Motor neuron (in vitro differentiated cells): ENCODE data around the gene ANKFY1. TPM values are rescaled to one million over a fixed set of nuclear protein-coding genes. Genes with fewer than 3 reads are reported as not detected.
A peak's percentile ranks its signal among the peaks of the same experiment; 100 is the strongest.
"Not testable (repeated sequence)": the region's sequence is repeated elsewhere in the genome, so short reads cannot be mapped to it uniquely, and the experiment has no call there.

ENCODE experiments used
- ATAC-seq, 8 experiments: fragments of 200-7000 bp; cut with Tn5 transposase; replicated peaks in 6 of 8; 2 replicates each; pipeline ENCODE4 v1.8.0; 2021; ENCODE audit warnings: mild to moderate bottlenecking in 8 of 8, moderate library complexity in 8 of 8
- H3K27ac ChIP-seq, 2 donors: fragments of 250-450 bp; sonication (Bioruptor Pico); 2 replicates each; pipeline ENCODE4 v1.9.0; 2021; ENCODE audit warnings: antibody characterized with exemption in 2 of 2, mild to moderate bottlenecking in 2 of 2, moderate library complexity in 1 of 2
- H3K4me1 ChIP-seq, 2 donors: fragments of 250-450 bp; sonication (Bioruptor Pico); replicated peaks in 1 of 2; 2 replicates each; pipeline ENCODE4 v1.6.1; 2021; ENCODE audit warnings: antibody characterized with exemption in 2 of 2, mild to moderate bottlenecking in 2 of 2, moderate library complexity in 1 of 2
- H3K4me3 ChIP-seq, 5 donors: fragments of 250-450 bp; sonication (Bioruptor Pico); 2 replicates each; pipeline ENCODE4 v1.9.0; 2021; ENCODE audit warnings: antibody characterized with exemption in 5 of 5, mild to moderate bottlenecking in 5 of 5, moderate library complexity in 4 of 5
- WGBS, 10 experiments: fragments of 450-650 bp; shearing (Covaris generic); methylation state at CpG; one replicate each; pipeline ENCODE4 v1.0.0; 2022; 5-methylcytosine and 5-hydroxymethylcytosine counted together
- in situ Hi-C, 9 experiments: fragments of 400-800 bp; cut with MboI; loops; one replicate each; pipeline ENCODE4 v1.15.0; 2021; ENCODE audit warnings: low sequenced_read_pairs in 9 of 9, low pct_unique_long_range_greater_than_20kb in 2 of 9; ENCODE audit not compliant: unreplicated experiment in 9 of 9
- total RNA-seq, 8 experiments: library from RNA; unstranded; fragments of 300-600 nt; gene quantifications; 2 replicates each; pipeline versions ENCODE4 v1.2.3 to v1.2.4, GENCODE V29; 2022

The ANKFY1 gene
- total RNA-seq, 8 experiments from 2014 or later: 17.0 to 49.1 (median 25.4) TPM

DNA sequence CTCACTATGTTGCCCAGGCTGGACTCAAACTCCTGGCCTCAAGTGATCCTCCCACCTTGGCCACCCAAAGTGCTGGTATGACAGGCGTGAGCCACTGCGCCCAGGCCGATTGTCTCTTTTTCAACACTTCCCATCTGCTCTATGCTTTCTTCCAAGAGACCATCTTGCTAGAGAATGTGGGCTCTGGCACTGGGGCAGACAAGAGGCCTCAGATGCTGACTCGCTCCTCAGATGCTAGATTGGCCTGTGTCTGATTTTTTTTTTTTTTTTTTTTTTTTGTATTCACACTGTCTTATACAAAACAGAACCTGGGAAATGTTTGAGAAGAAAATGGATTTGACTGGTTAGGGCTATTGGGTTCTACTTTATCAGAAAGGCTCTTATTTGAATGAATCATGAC, 62.6 kb downstream of the ANKFY1 start:
- Histone ChIP-seq H3K27ac (no peak overlapping the region), H3K4me1 (no peaks in the 10 kb centered on the region), H3K4me3 (no peak overlapping the region)
- no peak for ATAC-seq
- WGBS, 10 experiments: 40 to 100% (median 100%) methylated on average over 1 to 4 of the region's 4 CpGs; no CpG with 5 or more reads in 2 of the 10 experiments
- in situ Hi-C loops: loop anchor here in 4 of 9 experiments (10.0 to 25.0 kb wide), 2 partner anchors 211 to 214 kb away; no protein-coding TSS in a partner anchor

DNA sequence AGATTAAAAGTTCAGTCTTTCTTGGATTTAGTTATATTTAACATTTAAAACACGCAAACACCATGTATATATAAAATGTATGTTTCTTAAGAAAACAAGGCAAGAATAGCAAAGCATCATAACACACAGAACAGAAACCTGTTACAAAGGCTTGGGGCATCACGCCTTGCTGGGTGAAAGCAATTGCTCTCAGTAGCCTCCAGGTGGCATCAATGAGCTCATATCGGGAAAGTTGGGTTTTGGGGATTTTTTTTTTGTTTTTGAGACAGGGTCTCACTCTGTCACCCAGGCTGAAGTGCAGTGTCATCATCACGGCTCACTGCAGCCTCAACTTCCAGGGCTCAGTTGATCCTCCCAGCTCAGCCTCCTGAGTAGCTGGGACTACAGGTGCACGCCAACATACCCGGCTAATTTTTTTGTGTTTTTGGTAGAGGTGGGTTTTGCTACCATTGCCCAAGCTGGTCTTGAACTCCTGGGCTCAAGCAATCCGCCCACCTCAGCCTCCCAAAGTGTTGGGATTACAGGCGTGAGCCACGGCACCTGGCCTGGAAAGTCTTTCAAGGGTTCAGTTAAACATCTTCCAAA, 63.9 kb downstream of the ANKFY1 start:
- Histone ChIP-seq H3K27ac (no peak overlapping the region), H3K4me1 (no peaks in the 10 kb centered on the region), H3K4me3 (no peak overlapping the region)
- 17 to 80% (median 54%) methylated on average over 1 to 8 of the region's 9 CpGs; no CpG with 5 or more reads in 1 of the 10 experiments for WGBS, 10 experiments
- peak in 4 of 8 experiments; percentile 17 to 42 (median 30) for ATAC-seq
- in situ Hi-C loops: loop anchor here in 4 of 9 experiments (10.0 to 25.0 kb wide), 2 partner anchors 212 to 215 kb away; no protein-coding TSS in a partner anchor

DNA sequence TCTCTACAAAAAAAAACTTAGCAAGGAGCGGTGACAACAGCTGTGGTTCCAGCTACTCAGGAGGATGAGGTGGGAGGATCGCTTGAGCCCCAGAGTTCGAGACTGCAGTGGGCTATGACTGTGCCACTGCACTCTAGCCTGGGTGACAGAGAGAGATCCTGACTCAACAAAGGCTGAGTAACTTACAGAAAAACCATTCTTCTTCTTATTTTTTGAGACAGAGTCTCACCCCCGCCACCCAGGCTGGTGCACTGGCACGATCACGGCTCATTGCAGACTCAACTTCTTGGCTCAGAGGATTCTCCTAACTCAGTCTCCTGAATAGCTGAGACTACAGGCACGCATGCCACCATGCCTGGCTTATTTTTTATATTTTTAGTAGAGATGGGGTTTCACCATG, 64.8 kb downstream of the ANKFY1 start:
- Histone ChIP-seq H3K27ac (no peak overlapping the region), H3K4me1 (no peaks in the 10 kb centered on the region), H3K4me3 (no peak overlapping the region)
- ATAC-seq: no peak
- in situ Hi-C loops: no loop called here
- WGBS, 10 experiments: 43 to 100% (median 93%) methylated on average over 1 to 4 of the region's 7 CpGs; no CpG with 5 or more reads in 4 of the 10 experiments

DNA sequence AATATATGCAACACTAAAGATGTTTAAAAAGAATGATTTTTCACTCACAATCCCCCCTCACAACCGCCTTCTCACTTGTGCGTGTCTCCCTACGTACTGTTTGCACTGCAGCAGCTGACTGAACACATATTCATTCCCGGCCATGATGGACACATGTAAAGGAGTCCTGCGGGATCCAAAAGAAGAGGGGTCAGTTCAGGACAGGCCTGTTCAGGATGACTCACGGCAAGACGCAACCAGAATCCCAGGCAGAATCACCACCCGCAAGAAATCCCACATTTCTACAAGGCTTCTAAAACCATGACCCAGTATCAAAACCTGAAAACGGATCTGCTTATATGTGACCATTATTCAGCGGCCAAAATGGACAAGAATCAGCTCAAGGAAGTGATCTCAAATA, 68.5 kb downstream of the ANKFY1 start:
- ATAC-seq: no peak
- in situ Hi-C loops: no loop called here
- WGBS, 10 experiments: 40 to 100% (median 93%) methylated on average over 1 to 8 of the region's 10 CpGs
- Histone ChIP-seq H3K4me1 (no peaks in the 10 kb centered on the region), H3K4me3 (no peak overlapping the region), H3K27ac (no peak overlapping the region)

DNA sequence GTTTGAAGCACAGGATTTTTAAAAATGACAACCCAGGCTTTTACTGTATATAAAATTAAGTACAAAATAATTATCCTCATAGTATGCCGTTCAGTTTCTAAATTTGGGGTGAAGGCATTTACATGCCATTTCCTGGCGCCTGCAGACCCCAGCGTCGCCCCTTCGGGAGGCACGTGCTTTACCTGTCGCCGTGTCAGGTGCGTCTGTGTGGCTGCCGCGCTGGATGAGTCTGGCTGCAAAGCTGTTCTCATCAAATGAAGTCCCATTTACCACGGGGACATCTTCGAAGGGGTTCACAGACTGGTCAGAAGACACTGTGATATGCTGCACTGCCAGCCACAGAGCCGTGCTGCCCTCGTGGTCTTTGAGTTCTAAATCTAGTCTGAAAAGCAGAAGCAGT, 69.0 kb downstream of the ANKFY1 start:
- Histone ChIP-seq H3K4me3 (no peak overlapping the region), H3K27ac (no peak overlapping the region), H3K4me1 (no peaks in the 10 kb centered on the region)
- no peak for ATAC-seq
- 70 to 98% (median 90%) methylated on average over 2 to 14 of the region's 15 CpGs; no CpG with 5 or more reads in 3 of the 10 experiments for WGBS, 10 experiments
- in situ Hi-C loops: no loop called here

DNA sequence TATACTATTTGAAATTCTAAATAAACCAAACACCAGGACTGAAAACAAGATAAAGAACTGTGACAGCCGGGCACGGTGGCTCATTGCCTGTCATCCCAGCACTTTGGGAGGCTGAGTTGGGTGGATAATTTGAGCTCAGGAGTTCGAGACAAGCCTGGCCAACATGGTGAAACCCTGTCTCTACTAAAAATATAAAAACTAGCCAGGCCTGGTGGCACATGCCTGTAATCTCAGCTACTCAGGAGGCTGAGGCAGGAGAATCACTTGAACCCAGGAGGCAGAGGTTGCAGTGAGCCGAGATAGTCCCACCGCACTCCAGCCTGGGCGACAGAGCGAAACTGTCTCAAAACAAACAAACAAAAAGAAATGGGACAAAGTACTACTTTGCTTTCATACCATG, 73.0 kb downstream of the ANKFY1 start:
- H3K4me3 ChIP-seq, H3K4me1 ChIP-seq, in situ Hi-C loops, ATAC-seq, H3K27ac ChIP-seq: not testable (repeated sequence)
- WGBS, 10 experiments: 33 to 100% (median 96%) methylated on average over 1 to 7 of the region's 7 CpGs; no CpG with 5 or more reads in 3 of the 10 experiments

DNA sequence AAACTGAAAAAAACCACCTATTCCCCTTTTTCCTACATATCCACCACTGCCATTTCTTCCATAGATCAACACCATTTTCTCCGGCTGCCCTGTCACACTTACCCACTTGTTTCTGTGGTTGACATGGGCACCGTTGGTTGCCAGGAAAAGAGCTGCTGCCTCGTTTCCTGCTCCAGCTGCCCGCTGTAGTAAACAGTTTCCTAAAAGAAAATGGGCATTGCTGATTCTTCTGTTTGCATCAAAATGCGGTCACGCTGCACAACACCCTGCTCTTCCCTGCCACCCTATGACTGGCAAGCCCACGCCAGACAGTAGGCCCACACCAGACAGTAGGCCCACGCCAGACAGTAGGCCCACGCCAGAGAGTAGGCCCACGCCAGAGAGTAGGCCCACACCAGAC, 74.5 kb downstream of the ANKFY1 start:
- in situ Hi-C loops: no loop called here
- no peak overlapping the region for H3K27ac ChIP-seq
- WGBS, 10 experiments: 81 to 100% (median 95%) methylated on average over 2 to 8 of the region's 10 CpGs; no CpG with 5 or more reads in 4 of the 10 experiments
- H3K4me3 ChIP-seq: no peak overlapping the region
- ATAC-seq: no peak
- no peaks in the 10 kb centered on the region for H3K4me1 ChIP-seq

DNA sequence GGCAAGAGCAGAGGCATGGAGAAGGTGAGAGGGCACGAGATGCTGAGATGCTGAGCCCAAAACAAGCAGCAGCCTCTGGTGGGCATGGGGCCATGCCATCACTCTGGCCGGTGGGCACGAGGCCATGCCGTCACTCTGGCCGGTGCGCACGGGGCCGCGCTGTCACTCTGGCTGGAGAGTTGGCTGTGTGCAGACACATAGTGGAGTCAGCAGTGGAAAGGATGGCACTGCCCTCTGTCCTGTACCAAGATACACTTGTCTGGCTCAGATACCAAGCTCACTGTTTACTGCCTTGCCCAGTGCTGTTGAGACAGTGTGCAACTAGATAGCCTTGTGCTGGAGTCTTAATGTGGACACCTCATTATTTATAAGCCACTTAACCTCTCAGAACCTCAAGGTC, 75.7 kb downstream of the ANKFY1 start:
- no peaks in the 10 kb centered on the region for H3K4me1 ChIP-seq
- in situ Hi-C loops: no loop called here
- WGBS, 10 experiments: 85 to 100% (median 90%) methylated on average over 1 to 4 of the region's 9 CpGs; no CpG with 5 or more reads in 5 of the 10 experiments
- no peak overlapping the region for H3K27ac ChIP-seq
- no peak overlapping the region for H3K4me3 ChIP-seq
- ATAC-seq: no peak

DNA sequence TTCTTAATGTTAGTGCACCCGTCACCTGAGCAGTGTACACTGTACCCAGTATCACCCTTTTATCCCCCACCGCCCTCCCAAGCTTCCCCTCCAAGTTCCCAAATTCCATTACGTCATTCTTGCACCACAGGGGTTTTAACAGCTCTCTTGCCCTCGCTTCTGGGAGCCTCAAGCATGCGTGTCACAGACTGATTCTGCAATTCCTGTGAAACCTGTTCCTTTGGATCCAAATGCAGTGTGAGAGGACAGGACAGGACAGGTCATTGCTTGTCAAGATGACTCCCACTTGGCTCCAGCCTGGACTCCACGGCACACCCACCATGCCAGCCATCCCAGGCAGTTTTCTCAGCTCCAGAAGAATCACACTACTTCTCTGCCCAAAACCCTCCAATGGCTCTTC, 76.7 kb downstream of the ANKFY1 start:
- no peaks in the 10 kb centered on the region for H3K4me1 ChIP-seq
- in situ Hi-C loops: no loop called here
- ATAC-seq: no peak
- no peak overlapping the region for H3K27ac ChIP-seq
- no peak overlapping the region for H3K4me3 ChIP-seq
- 85 to 94% (median 93%) methylated on average over 2 to 6 of the region's 6 CpGs; no CpG with 5 or more reads in 4 of the 10 experiments for WGBS, 10 experiments

DNA sequence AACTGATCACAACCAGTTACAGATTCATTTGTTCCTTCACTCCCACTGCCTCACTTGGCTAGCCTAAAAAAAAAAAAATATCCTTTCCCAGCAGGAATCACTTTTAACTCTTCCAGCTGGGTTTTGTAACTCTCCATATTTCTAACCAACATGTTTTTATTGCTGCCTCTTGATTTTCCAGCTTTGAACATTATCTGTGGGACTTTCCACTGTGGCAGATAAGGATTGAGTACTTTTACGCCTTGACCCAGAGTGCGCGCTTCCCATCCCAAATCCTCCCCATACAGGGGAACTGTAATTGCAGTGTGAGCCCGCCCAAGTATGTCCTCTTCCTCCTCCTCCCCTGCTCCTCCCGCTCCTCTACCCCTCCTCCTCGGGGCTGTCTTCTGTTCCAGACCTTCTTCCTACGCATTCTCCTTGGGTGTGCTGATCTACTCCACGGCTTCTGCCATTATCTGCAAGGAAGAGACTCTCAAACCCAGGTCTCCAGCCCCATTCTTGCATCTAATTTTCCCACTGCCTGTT, 77.4 kb downstream of the ANKFY1 start:
- ATAC-seq: no peak
- in situ Hi-C loops: no loop called here
- Histone ChIP-seq H3K4me3 (no peak overlapping the region), H3K4me1 (no peaks in the 10 kb centered on the region), H3K27ac (no peak overlapping the region)
- WGBS, 10 experiments: 33 to 100% (median 67%) methylated on average over 1 to 3 of the region's 8 CpGs; no CpG with 5 or more reads in 6 of the 10 experiments

DNA sequence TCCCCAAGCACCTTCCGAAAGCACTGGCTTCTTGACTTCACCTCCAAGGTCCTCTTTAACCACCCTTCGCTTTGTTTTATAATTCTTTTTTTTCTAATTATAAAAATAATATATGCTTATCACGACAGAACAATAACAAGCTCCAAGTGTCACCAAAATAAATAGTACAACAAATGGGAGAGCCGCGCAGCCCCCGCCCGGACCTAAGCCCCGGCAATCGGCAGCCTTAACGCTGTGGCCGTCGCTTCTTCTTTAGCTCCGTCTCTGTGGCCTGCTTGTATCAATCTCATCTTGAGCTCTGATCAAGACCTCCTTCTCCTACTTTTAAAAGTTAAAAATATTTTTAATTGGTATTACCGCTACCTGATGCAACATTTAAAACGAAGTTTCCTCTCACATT, 78.1 kb downstream of the ANKFY1 start:
- Histone ChIP-seq H3K27ac (no peak overlapping the region), H3K4me3 (no peak overlapping the region), H3K4me1 (no peaks in the 10 kb centered on the region)
- no peak for ATAC-seq
- in situ Hi-C loops: no loop called here
- WGBS, 10 experiments: 86 to 100% (median 97%) methylated on average over 1 to 15 of the region's 15 CpGs

DNA sequence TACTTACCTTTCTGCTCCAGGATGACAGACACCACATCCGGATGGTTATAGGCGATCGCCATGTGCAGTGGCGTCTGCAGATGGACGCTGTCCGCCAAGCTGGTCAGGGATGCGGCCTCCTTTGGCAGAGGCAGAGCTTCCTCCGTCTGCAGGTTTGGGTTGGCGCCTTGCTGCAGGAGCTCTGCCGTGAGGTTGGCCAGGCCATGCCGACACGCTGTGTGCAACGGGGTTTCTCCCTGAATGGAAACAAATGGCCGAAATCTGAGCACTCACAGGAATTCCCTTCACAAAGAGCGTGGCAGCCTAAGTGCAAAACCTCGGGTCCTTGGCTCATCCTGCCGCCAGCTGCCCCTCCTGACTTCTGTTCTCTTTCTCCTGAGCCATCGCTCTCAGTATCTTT, 79.0 kb downstream of the ANKFY1 start:
- no peak overlapping the region for H3K4me3 ChIP-seq
- 90 to 100% (median 98%) methylated on average over 1 to 7 of the region's 18 CpGs; no CpG with 5 or more reads in 5 of the 10 experiments for WGBS, 10 experiments
- in situ Hi-C loops: no loop called here
- ATAC-seq: no peak
- no peaks in the 10 kb centered on the region for H3K4me1 ChIP-seq
- no peak overlapping the region for H3K27ac ChIP-seq

DNA sequence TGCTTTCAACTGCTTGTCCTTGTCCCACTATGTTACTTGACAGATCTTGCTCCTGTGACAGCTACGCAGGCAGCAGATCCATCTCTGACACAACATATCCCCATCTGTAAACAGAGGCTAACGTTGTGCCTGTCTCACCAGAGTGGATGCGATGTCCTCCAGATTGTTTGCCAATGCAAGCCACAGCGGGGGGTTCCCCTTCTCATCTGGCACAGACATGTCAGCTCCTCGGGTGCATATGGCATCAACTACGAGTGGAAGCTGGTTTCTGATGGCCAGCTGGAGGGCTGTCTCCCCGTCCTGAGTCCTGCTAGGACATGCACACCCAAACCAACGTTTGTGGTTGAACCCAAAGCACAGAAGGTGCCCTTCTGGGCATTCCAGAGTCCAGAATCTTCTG, 81.7 kb downstream of the ANKFY1 start:
- no peak overlapping the region for H3K4me3 ChIP-seq
- in situ Hi-C loops: no loop called here
- no peak overlapping the region for H3K27ac ChIP-seq
- no peak for ATAC-seq
- no peaks in the 10 kb centered on the region for H3K4me1 ChIP-seq
- 33 to 95% (median 89%) methylated on average over 1 to 5 of the region's 8 CpGs; no CpG with 5 or more reads in 7 of the 10 experiments for WGBS, 10 experiments

DNA sequence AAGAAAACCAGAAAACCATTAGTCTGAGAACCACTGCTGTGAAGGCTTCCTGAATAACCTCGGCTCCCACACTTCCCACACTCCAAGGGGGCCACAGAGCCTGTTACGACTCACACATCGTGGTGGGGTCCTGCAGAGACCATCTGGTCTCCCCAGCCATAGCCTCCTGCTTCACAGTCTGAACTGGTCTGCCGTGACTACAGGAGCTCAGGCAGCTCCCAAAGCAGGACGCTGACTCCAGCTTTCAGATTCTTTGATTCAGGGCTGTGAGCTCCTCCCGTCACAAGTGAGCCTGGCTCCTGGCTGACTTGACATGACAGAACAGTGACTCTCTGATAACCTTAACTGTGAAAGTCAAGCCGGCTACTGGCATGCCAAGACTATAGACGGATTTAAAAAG, 83.0 kb downstream of the ANKFY1 start:
- in situ Hi-C loops: no loop called here
- WGBS, 10 experiments: 72 to 100% (median 100%) methylated on average over 1 to 4 of the region's 8 CpGs; no CpG with 5 or more reads in 2 of the 10 experiments
- Histone ChIP-seq H3K27ac (no peak overlapping the region), H3K4me3 (no peak overlapping the region), H3K4me1 (no peaks in the 10 kb centered on the region)
- no peak for ATAC-seq
